B cell (primary cell): ENCODE measurements around the gene GTPBP4. TPM values are rescaled to one million over a fixed set of nuclear protein-coding genes. Genes with fewer than 3 reads are reported as not detected.

Source experiments
- ATAC-seq: fragments of 200-7000 bp; cut with Tn5 transposase; one replicate; pipeline ENCODE4 v1.10.0; 2021; ENCODE audit warnings: low read depth, mild to moderate bottlenecking, moderate number of reproducible peaks, moderate library complexity
- CTCF ChIA-PET: fragments of 350-600 bp; sonication (Branson Sonifier 250); formaldehyde crosslinking; loops from one replicate; lab custom pipeline; 2021; ENCODE audit warnings: antibody characterized with exemption, inconsistent platforms; lab: Charles Lee
- POLR2A ChIA-PET: fragments of 350-600 bp; sonication (Branson Sonifier 250); formaldehyde crosslinking; loops from one replicate; lab custom pipeline; 2021; ENCODE audit warnings: antibody characterized with exemption; lab: Charles Lee
- DNase-seq: peaks from one replicate; pipeline ENCODE4 v3.0.0; 2013
- H2AFZ ChIP-seq: 2 replicates; pipeline ENCODE4 v1.6.1; 2012; ENCODE audit warnings: mild to moderate bottlenecking, low read depth, low read length; ENCODE audit not compliant: insufficient read depth, poor library complexity, severe bottlenecking
- H3K27ac ChIP-seq, 2 donors: 1 replicate in 1 of 2; 2 replicates in 1 of 2; pipeline ENCODE4 v1.5.1; 2012 to 2013; ENCODE audit warnings: low read length in 2 of 2, mild to moderate bottlenecking in 2 of 2, moderate library complexity in 1 of 2
- H3K27me3 ChIP-seq, 4 experiments: fragments of 200-600 bp in 1 of 4; sonication (generic) in 1 of 4; replicated peaks in 1 of 4; 1 replicate in 2 of 4; 2 replicates in 2 of 4; pipeline versions ENCODE4 v1.6.1 to v1.7.0; 2013 to 2016; ENCODE audit warnings: low read length in 3 of 4, mild to moderate bottlenecking in 2 of 4, mixed read lengths in 1 of 4, moderate library complexity in 1 of 4; ENCODE audit not compliant: insufficient read depth in 4 of 4, control insufficient read depth in 3 of 4; ENCODE audit errors: control extremely low read depth in 1 of 4
- H3K36me3 ChIP-seq, 2 experiments: replicated peaks in 1 of 2; 1 replicate in 1 of 2; 2 replicates in 1 of 2; pipeline versions ENCODE4 v1.6.1 to v1.7.1; 2013; ENCODE audit warnings: low read length in 1 of 2; ENCODE audit not compliant: insufficient read depth in 2 of 2, control insufficient read depth in 1 of 2; ENCODE audit errors: control extremely low read depth in 1 of 2, extremely low read depth in 1 of 2
- H3K4me1 ChIP-seq, 2 donors: fragments of 200-600 bp in 1 of 2; sonication (generic) in 1 of 2; 1 replicate in 1 of 2; 2 replicates in 1 of 2; pipeline versions ENCODE4 v1.5.1 to v1.6.1; 2013 to 2017; ENCODE audit warnings: low read length in 2 of 2; ENCODE audit not compliant: control insufficient read depth in 2 of 2, insufficient read depth in 2 of 2
- H3K4me2 ChIP-seq: replicated peaks from 2 replicates; pipeline ENCODE3; 2012; ENCODE audit warnings: mild to moderate bottlenecking, low read depth, low read length; ENCODE audit not compliant: poor library complexity, severe bottlenecking
- H3K4me3 ChIP-seq, 5 experiments: fragments of 200-600 bp in 1 of 5; sonication (generic) in 1 of 5; 1 replicate in 3 of 5; 2 replicates in 2 of 5; pipeline versions ENCODE4 v1.5.1 to v1.7.0; 2011 to 2016; ENCODE audit warnings: low read length in 4 of 5, mild to moderate bottlenecking in 4 of 5, low read depth in 2 of 5, control low read depth in 1 of 5, moderate library complexity in 1 of 5; ENCODE audit not compliant: insufficient read depth in 1 of 5; ENCODE audit errors: control extremely low read depth in 1 of 5, extremely low read depth in 1 of 5
- H3K79me2 ChIP-seq: fragments of 200-600 bp; sonication (generic); one replicate; pipeline ENCODE4 v1.6.0; 2016; ENCODE audit warnings: low read length; ENCODE audit not compliant: control insufficient read depth, insufficient read depth
- H3K9ac ChIP-seq: fragments of 200-600 bp; sonication (generic); 2 replicates; pipeline ENCODE4 v1.6.1; 2017; ENCODE audit warnings: mild to moderate bottlenecking, low read length, moderate library complexity
- H3K9me3 ChIP-seq, 3 donors: one replicate each; pipeline versions ENCODE4 v1.6.1 to v1.7.1; 2013; ENCODE audit warnings: low read length in 2 of 3; ENCODE audit not compliant: control insufficient read depth in 2 of 3, insufficient read depth in 1 of 3; ENCODE audit errors: control extremely low read depth in 1 of 3
- H4K20me1 ChIP-seq: 2 replicates; pipeline ENCODE4 v1.6.0; 2012; ENCODE audit warnings: mild to moderate bottlenecking, low read length; ENCODE audit not compliant: insufficient read depth, control insufficient read depth, poor library complexity, severe bottlenecking
- H3K27ac Mint-ChIP-seq: one replicate; pipeline ENCODE4 v1.8.0; 2021; ENCODE audit warnings: mixed read lengths
- H3K27me3 Mint-ChIP-seq: one replicate; pipeline ENCODE4 v1.8.0; 2021; ENCODE audit warnings: mixed read lengths
- H3K4me1 Mint-ChIP-seq: one replicate; pipeline ENCODE4 v1.8.0; 2021; ENCODE audit warnings: mixed read lengths
- H3K4me3 Mint-ChIP-seq: one replicate; pipeline ENCODE4 v1.8.0; 2021; ENCODE audit warnings: mixed read lengths
- H3K9me3 Mint-ChIP-seq: one replicate; pipeline ENCODE4 v1.8.0; 2022; ENCODE audit warnings: mixed read lengths; ENCODE audit not compliant: insufficient read depth
- EZH2 ChIP-seq: IDR thresholded peaks from 2 replicates; pipeline ENCODE4 v1.6.1; 2012; ENCODE audit warnings: borderline replicate concordance, low read depth, mild to moderate bottlenecking, moderate library complexity, low read length; ENCODE audit not compliant: insufficient read depth, poor library complexity, severe bottlenecking
- WGBS: methylation state at CpG from one replicate; pipeline ENCODE4 v1.1.5; 2013; ENCODE audit warnings: missing lambda C conversion rate; ENCODE audit not compliant: insufficient coverage; 5-methylcytosine and 5-hydroxymethylcytosine counted together
- intact Hi-C: fragments of 100-400 bp; cut with micrococcal nuclease; formaldehyde crosslinking; loops from one replicate; pipeline ENCODE4 v1.10.0; 2022
- polyA plus RNA-seq: library from polyadenylated mRNA; depleted of rRNA; stranded (reverse); fragments of >200 nt; gene quantifications from 2 replicates; pipeline ENCODE4 v1.2.3, GENCODE V29; 2012
- total RNA-seq, 2 donors: library from RNA; stranded (reverse); fragments of 120-200 nt in 1 of 2; gene quantifications; 1 replicate in 1 of 2; 2 replicates in 1 of 2; pipeline versions ENCODE4 v1.2.3 to v1.2.4, GENCODE V29; 2013 to 2022
- TF ChIP-seq, protein P1 (sequence below): fragments of 200-600 bp; IDR thresholded peaks from one replicate; pipeline ENCODE4 v1.8.0; 2022; ENCODE audit warnings: antibody characterized with exemption, mild to moderate bottlenecking

The GTPBP4 gene
- total and polyA plus RNA-seq, 2 donors (not counting 1 experiment from before 2014, with no cell fraction given) = 11.8 to 45.4 TPM

GRCh38 chr10:980468-981093 lies 7.7 kb upstream of the GTPBP4 start:
- Mint-ChIP-seq H3K4me1 (no peaks in the 10 kb centered on the region), H3K27me3 (no peaks in the 10 kb centered on the region), H3K9me3 (peaks cover 18% of the 10 kb centered on the region), H3K4me3 (no peak overlapping the region), H3K27ac (no peak overlapping the region)
- WGBS = 100% methylated on average over 5 of the region's 5 CpGs
- peaks cover 7 to 39% (median 27%) of the 10 kb centered on the region in 3 donors for H3K9me3 ChIP-seq
- intact Hi-C loops = no loop called here
- H3K36me3 ChIP-seq = no peaks in the 10 kb centered on the region
- TF ChIP-seq, protein P1, sequence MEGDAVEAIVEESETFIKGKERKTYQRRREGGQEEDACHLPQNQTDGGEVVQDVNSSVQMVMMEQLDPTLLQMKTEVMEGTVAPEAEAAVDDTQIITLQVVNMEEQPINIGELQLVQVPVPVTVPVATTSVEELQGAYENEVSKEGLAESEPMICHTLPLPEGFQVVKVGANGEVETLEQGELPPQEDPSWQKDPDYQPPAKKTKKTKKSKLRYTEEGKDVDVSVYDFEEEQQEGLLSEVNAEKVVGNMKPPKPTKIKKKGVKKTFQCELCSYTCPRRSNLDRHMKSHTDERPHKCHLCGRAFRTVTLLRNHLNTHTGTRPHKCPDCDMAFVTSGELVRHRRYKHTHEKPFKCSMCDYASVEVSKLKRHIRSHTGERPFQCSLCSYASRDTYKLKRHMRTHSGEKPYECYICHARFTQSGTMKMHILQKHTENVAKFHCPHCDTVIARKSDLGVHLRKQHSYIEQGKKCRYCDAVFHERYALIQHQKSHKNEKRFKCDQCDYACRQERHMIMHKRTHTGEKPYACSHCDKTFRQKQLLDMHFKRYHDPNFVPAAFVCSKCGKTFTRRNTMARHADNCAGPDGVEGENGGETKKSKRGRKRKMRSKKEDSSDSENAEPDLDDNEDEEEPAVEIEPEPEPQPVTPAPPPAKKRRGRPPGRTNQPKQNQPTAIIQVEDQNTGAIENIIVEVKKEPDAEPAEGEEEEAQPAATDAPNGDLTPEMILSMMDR = no peak
- TF ChIP-seq EZH2 = no peak
- H3K79me2 ChIP-seq = no peaks in the 10 kb centered on the region
- no peak overlapping the region for H3K9ac ChIP-seq
- ChIA-PET POLR2A (interaction anchor here (0.8 kb wide), 1 partner anchor 49 kb away, joined by 3 read pairs; the partner anchor contains the start of gene LARP4B), CTCF (no interaction called here)
- ATAC-seq = no peak
- no peak overlapping the region for H3K4me3 ChIP-seq
- H3K27me3 ChIP-seq = no peaks in the 10 kb centered on the region
- no peak overlapping the region for H3K27ac ChIP-seq
- no peaks in the 10 kb centered on the region for H4K20me1 ChIP-seq
- no peak overlapping the region for H2AFZ ChIP-seq
- DNase-seq = no peak
- no peaks in the 10 kb centered on the region for H3K4me1 ChIP-seq
- no peak overlapping the region for H3K4me2 ChIP-seq

- Histone ChIP-seq H3K79me2 (peaks cover 10% of the 10 kb centered on the region), H4K20me1 (peaks cover under 1% of the 10 kb centered on the region), H3K4me1 (peaks cover 10 to 14% of the 10 kb centered on the region in 2 donors), H3K9me3 (peaks cover 7 to 26% (median 22%) of the 10 kb centered on the region in 3 donors), H3K27me3 (no peaks in the 10 kb centered on the region), H3K27ac (no peak overlapping the region), H3K36me3 (no peaks in the 10 kb centered on the region), H3K4me3 (no peak overlapping the region), H3K9ac (no peak overlapping the region), H3K4me2 (no peak overlapping the region), H2AFZ (no peak overlapping the region)
- ATAC-seq (no peak), DNase-seq (no peak)
- Mint-ChIP-seq H3K4me3 (no peak overlapping the region), H3K9me3 (peaks cover 12% of the 10 kb centered on the region), H3K27ac (no peak overlapping the region), H3K27me3 (no peaks in the 10 kb centered on the region), H3K4me1 (peaks cover 12% of the 10 kb centered on the region)
- TF ChIP-seq, protein P1 = no peak
- no peak for TF ChIP-seq EZH2
- CTCF ChIA-PET = no interaction called here
- intact Hi-C loops = no loop called here
- 100% methylated on average over 1 of the region's 6 CpGs for WGBS
- POLR2A ChIA-PET = no interaction called here
Measured at GRCh38 chr10:983401-983800, 4.8 kb upstream of the GTPBP4 start.
